ENCODE data around the gene ZNF317. TPM values are rescaled to one million over a fixed set of nuclear protein-coding genes. Genes with fewer than 3 reads are reported as not detected.

The ZNF317 gene
- total RNA-seq (2022; extraction: Qiagen RNA extraction), result 17.1 to 21.7 TPM (median 21.2 TPM) in 5 replicates

GRCh38 chr19:9140159-9140874, at the start of gene ZNF317:
Gene ZNF317, plus strand, starts transcription at chr19:9140397. Its CDS starts 15,620 bp downstream, at chr19:9156017.

DNA sequence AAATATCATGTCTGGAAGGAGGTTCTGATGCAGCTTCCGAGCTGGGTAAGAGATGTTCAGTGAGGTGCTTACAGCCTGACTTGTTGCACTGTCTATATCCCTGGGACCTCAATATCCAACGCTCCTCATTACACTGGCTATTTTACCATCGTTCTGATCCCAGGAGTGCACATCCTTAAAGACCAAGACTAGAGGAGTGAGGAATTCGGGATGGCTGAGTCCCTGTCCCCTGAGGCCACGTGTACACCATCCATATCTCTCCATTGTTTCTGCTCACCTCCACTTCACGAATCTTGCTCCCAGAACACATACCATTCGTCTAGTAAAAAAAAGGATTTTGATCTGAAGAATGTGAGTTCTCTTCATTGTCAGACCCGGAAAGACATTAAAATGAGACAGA, 32.8 kb upstream of the ZNF317 start, which contains the start of gene OR7G2:
Gene OR7G2, minus strand, starts transcription at position 101 of the 400 bp plus-strand sequence. CDS start 4,232 bp downstream, outside the sequence.

GRCh38 chr19:9115307-9115813, 24.8 kb upstream of the ZNF317 start, which contains the start of gene OR7G1:
Gene OR7G1, minus strand, starts transcription at chr19:9115763. Its CDS starts 0 bp downstream, at chr19:9115763.

GRCh38 chr19:9126900-9127405, 13.2 kb upstream of the ZNF317 start, which contains the start of gene OR7G3:
Gene OR7G3, minus strand, starts transcription at chr19:9126950. Its CDS starts 0 bp downstream, at chr19:9126950.

GRCh38 chr19:9178901-9179300, 38.7 kb downstream of the ZNF317 start, which contains the start of gene OR7D2:
Gene OR7D2, plus strand, starts transcription at chr19:9178979. Its CDS starts 6,803 bp downstream, at chr19:9185782.

Other genes with a start within 250 kb of the ZNF317 start
- gene MUC16, start 130.0 kb upstream of the ZNF317 start, total RNA-seq (2022; extraction: Qiagen RNA extraction), result 0.06 to 0.07 TPM (median 0.06 TPM) in 4 of 5 replicates, not detected in the other
- gene OR1M1, start 53.3 kb upstream of the ZNF317 start, total RNA-seq (2022; extraction: Qiagen RNA extraction), result not detected in 5 replicates
- gene OR7G2, start 32.9 kb upstream of the ZNF317 start, total RNA-seq (2022; extraction: Qiagen RNA extraction), result not detected in 5 replicates
- gene OR7G1, start 24.6 kb upstream of the ZNF317 start, total RNA-seq (2022; extraction: Qiagen RNA extraction), result not detected in 5 replicates
- gene OR7G3, start 13.4 kb upstream of the ZNF317 start, total RNA-seq (2022; extraction: Qiagen RNA extraction), result not detected in 5 replicates
- gene OR7D2, start 38.6 kb downstream of the ZNF317 start, total RNA-seq (2022; extraction: Qiagen RNA extraction), result 0.04 to 0.07 TPM in 2 of 5 replicates, not detected in the others
- gene OR7D4, start 79.2 kb downstream of the ZNF317 start, total RNA-seq (2022; extraction: Qiagen RNA extraction), result 0.02 to 0.08 TPM (median 0.05 TPM) in 3 of 5 replicates, not detected in the others
- not detected in 5 replicates for gene OR7E24, start 110.5 kb downstream of the ZNF317 start, total RNA-seq (2022; extraction: Qiagen RNA extraction)
- gene ZNF699, start 169.4 kb downstream of the ZNF317 start, total RNA-seq (2022; extraction: Qiagen RNA extraction), result 1.2 to 2.2 TPM (median 1.9 TPM) in 5 replicates
- gene ZNF559, start 183.8 kb downstream of the ZNF317 start, total RNA-seq (2022; extraction: Qiagen RNA extraction), result 4.8 to 5.2 TPM (median 5.0 TPM) in 5 replicates
- 0.49 to 0.66 TPM (median 0.61 TPM) in 5 replicates for gene ZNF177, start 222.6 kb downstream of the ZNF317 start, total RNA-seq (2022; extraction: Qiagen RNA extraction)